22Rv1 (cell line): ENCODE results near the gene POLD2.

Experiments
- ZFX ChIP-seq: fragments of 450-650 bp; IDR thresholded peaks from 2 replicates; pipeline ENCODE4 v1.6.1; 2017; ENCODE audit warnings: antibody characterized with exemption, borderline replicate concordance
- TF ChIP-seq, protein P1 (sequence below): fragments of 450-650 bp; IDR thresholded peaks from 2 replicates; pipeline ENCODE4 v1.5.1; 2017; ENCODE audit warnings: mild to moderate bottlenecking

GRCh38 chr7:44151956-44152355 lies 28.6 kb upstream of the POLD2 start:
- TF ChIP-seq, protein P1, sequence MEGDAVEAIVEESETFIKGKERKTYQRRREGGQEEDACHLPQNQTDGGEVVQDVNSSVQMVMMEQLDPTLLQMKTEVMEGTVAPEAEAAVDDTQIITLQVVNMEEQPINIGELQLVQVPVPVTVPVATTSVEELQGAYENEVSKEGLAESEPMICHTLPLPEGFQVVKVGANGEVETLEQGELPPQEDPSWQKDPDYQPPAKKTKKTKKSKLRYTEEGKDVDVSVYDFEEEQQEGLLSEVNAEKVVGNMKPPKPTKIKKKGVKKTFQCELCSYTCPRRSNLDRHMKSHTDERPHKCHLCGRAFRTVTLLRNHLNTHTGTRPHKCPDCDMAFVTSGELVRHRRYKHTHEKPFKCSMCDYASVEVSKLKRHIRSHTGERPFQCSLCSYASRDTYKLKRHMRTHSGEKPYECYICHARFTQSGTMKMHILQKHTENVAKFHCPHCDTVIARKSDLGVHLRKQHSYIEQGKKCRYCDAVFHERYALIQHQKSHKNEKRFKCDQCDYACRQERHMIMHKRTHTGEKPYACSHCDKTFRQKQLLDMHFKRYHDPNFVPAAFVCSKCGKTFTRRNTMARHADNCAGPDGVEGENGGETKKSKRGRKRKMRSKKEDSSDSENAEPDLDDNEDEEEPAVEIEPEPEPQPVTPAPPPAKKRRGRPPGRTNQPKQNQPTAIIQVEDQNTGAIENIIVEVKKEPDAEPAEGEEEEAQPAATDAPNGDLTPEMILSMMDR, result no peak
- no peak for TF ChIP-seq ZFX
